GM21528 (cell line): ENCODE measurements around the gene TRIM66.

ENCODE experiments used
- ATAC-seq: cut with Tn5 transposase; IDR thresholded peaks from one replicate; pipeline ENCODE4 v1.9.1; 2021; ENCODE audit warnings: mild to moderate bottlenecking, moderate library complexity; ENCODE audit not compliant: unreplicated experiment, low FRiP score

The TRIM66 gene

DNA sequence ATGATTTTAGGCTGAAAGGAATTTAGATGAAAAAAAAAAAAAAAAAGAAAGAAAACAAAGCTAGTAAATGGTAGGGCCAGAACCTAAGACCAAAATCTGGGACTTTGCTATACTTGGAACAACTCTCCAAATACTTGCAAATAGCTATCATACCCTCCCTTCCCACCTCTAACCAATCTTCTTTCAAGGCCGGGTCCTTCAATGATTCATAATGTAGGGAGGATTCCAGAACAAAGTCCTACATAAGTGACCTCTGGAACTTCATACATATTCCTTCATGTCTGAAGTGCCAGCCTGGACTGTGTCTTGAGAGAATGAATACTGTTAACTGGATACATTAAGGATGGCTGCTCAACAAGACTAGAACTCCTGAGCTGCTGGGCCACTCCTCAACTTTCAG, 98.4 kb downstream of the TRIM66 start:
- ATAC-seq = no peak

DNA sequence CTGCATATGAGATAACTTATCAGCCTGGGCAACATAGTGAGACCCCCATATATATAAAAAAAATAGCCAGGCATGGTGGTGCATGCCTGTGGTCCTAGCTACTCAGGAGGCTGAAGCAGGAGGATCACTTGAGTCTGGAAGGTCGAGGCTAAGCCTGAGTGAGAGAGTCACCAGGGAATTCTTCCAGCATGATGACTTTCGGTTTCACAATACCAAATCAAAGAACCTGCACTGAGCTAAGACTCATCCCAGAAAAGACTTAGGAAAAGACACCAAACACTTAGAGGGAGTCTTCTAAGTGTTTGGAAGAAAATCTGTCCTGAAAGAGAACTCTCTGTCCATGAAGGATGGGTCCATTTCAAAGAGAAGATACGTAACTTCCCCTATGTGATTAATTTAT, 101.2 kb downstream of the TRIM66 start:
- no peak for ATAC-seq

DNA sequence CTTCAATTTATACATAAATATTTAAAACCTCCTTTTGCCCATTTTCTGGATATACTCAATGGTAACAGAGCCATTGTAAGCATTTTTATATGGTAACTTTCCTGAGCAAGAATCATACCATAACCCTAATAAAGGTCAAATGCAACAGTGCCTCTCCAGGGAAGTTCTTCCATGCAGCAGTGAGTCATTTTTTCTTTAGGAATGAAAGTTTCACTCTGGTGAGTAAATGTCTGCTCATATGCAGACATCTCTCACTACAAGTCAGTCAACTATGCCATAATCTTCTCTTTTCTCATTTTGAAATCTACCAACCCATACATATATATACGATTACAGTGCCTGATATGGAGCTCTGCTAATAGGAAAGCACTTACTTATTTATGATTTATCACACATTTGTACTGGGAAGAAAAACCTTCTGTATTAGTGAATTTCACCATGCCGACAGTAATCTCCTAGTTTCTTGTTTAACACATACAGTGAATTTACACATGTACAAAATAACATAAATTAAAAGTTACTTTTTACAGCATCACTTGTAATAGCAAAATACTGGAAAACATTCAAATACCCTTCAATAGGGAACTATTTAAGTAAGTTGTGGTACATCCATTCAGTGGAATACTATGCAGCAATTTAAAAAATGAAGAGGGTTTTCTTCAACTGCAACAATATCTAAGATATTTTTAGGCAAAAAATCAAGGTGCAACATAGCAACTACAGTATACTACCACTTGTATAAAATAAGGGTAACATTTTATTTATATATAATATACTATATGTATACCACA, 104.5 kb downstream of the TRIM66 start:
- ATAC-seq = no peak

DNA sequence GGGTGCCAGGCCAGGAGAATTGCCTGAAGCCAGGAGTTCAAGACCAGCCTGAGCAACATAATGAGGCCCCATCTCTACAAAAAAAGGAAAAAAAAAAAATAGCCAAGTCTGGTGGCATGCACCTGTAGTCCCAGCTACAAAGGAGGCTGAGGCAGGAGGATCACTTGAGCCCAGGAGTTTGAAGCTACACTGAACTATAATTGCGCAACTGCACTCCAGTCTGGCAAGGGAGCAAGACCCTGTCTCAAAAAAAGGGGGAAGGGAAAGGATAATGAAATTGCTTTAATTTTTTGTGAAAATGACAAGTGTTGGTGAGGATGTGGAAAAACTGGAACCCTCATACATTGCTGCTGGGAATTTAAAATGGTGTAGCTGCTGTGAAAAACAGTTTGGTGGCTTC, 107.7 kb downstream of the TRIM66 start:
- ATAC-seq = no peak

DNA sequence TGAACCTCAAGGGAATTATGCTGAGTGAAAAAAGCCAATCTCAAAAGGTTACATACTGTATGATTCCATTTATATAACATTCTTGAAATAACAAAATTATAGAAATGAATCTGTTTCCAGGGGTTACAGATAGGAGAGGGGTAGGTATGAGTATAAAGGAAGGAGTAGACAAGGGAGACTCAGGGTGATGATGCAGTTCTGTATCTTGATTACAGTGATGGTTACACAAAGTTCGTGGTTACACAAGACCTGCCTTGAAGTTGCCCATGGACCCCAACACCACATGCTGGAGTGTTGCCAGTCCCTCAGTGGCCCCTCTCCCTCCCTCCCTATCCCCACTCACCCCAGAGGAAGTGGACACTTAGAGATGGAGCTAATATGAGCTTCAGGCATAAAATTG, 108.7 kb downstream of the TRIM66 start:
- no peak for ATAC-seq

DNA sequence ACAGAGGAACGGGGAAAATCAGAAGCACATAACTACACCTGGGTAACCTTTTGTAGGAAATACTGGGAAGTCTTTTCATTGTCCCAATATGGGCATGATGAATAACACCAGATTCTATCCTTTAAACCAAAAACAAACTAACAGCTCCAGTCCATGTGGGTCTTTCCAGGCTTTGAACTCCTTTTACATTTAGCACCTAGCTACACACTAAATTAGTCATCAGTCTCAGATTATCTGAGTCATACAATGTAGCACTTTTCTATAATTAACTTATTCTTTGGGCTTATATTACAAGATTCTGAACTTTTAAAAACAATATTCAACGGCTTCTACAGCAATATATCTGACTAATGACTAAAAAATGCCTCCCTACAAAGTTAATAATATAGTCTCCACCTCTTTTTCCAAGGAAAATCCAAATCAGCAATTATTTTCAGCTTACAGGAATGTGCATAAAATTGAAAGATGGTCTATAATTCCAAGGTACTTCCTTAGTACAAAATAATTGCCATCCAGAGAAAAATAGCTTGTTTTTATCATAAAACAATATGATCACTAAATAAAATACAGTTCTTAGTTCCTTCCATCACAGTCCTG, 114.8 kb downstream of the TRIM66 start:
- no peak for ATAC-seq

DNA sequence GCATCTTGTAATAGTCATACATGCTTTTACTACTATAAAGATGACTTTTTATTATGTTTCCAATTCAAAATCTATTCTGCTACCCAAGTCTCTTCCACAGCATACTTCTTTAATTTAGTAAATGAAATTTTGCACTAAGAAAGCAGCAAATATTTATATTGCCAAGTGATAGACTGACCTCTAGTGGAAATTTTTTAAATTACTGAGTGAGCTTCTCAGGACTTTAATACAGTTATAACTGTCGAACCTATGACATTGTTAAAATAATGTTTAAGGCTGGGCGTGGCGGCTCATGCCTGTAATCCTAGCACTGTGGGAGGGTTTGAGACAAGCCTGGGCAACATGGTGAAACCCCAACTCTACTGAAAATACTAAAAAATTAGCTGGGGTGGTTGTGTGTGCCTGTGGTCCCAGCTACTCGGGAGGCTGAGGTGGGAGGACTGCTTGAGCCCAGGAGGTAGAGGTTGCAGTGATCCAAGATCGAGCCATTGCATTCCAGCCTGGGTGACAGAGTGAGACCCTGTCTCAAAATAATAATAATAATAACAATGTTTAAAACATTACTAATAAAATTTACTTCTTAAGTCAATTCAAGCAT, 115.8 kb downstream of the TRIM66 start:
- no peak for ATAC-seq

DNA sequence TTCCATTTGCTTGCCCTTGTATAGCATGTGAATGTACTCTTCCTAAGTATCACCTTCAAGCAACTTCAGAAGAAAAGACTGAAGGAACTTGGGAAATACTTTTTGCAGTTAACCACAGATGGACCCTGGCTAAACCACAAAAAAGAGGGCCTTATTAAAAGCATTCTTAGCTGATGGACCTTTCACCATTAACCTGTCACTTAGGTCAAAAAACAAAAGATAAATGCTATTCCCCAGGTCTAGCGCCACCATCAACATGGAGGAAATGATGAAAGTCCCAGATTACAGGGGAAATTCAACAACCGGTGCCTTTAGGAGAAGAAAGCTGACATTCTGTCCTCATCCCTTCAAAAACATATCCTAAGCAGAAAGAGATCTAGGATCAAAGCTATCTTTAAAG, 117.9 kb downstream of the TRIM66 start:
- ATAC-seq = no peak
